ENCODE data around the gene KREMEN2. TPM values are rescaled to one million over a fixed set of nuclear protein-coding genes. Genes with fewer than 3 reads are reported as not detected.

KREMEN2 gene
- total RNA-seq, 1 experiment from 2014 or later, result 7.5 TPM

- peak; percentile 40 for DNase-seq (ENCODE audit: low spot score)
- POLR2A ChIA-PET, result interaction anchor here (1.4 to 1.6 kb wide), 2 partner anchors 8 to 10 kb away, joined by 4 read pairs; partner anchors contain the start of gene KREMEN2
- Mint-ChIP-seq H3K27me3 (ENCODE audit: low read depth) (no peaks in the 10 kb centered on the region; the same call in 1 of the 2 replicates), H3K4me1 (peaks cover 26% of the 10 kb centered on the region), H3K27ac (0 out of 2 replicates have a peak overlapping the region, but pooled peaks have one; percentile 41), H3K9me3 (no peaks in the 10 kb centered on the region), H3K36me3 (no peaks in the 10 kb centered on the region), H3K4me3 (no peak overlapping the region)
- ATAC-seq, result peak; percentile 64
- CTCF ChIA-PET, result interaction anchor here (0.7 to 2.2 kb wide), 6 partner anchors 9 to 216 kb away, joined by 3 to 13 read pairs (median 6); partner anchors contain the start of gene PAQR4
- TF ChIP-seq ERG (CRISPR knock-in tag; IDR thresholded peaks at IDR 0.05), result no peak
- 0 out of 2 replicates have a peak, but pooled peaks have one; percentile 17 for TF ChIP-seq SP1 (CRISPR knock-in tag; conservative IDR thresholded peaks at IDR 0.05)
These were observed 8.1 kb upstream of the KREMEN2 start for GRCh38 chr16:2955779-2956578.

GRCh38 chr16:2956579-2956956, 7.5 kb upstream of the KREMEN2 start:
- H3K36me3 Mint-ChIP-seq, result no peaks in the 10 kb centered on the region
- no peak overlapping the region; the same call in 1 of the 2 replicates for H3K27ac Mint-ChIP-seq
- CTCF ChIA-PET, result interaction anchor here (0.7 to 2.2 kb wide), 6 partner anchors 8 to 216 kb away, joined by 3 to 13 read pairs (median 6); partner anchors contain the start of gene PAQR4
- ATAC-seq (no peak), DNase-seq (ENCODE audit: low spot score) (no peak)
- POLR2A ChIA-PET, result interaction anchor here (1.4 to 1.6 kb wide), 2 partner anchors 8 to 11 kb away, joined by 4 read pairs; partner anchors contain the start of gene KREMEN2
- TF ChIP-seq ZNF263 (CRISPR knock-in tag; IDR thresholded peaks at IDR 0.05; ENCODE audit: low read depth), result no peak
- TF ChIP-seq PRDM15 (CRISPR knock-in tag; IDR thresholded peaks at IDR 0.05), result no peak
- no peak for TF ChIP-seq ZNF219 (CRISPR knock-in tag; IDR thresholded peaks at IDR 0.05; ENCODE audit: borderline replicate concordance)
- TF ChIP-seq PREB (CRISPR knock-in tag; IDR thresholded peaks at IDR 0.05; ENCODE audit: borderline replicate concordance), result no peak
- TF ChIP-seq ZNF416 (CRISPR knock-in tag; IDR thresholded peaks at IDR 0.05), result no peak
- no peak for TF ChIP-seq GTF2I (CRISPR knock-in tag; conservative IDR thresholded peaks at IDR 0.05)
- no peak for TF ChIP-seq ZNF512 (CRISPR knock-in tag; IDR thresholded peaks at IDR 0.05; ENCODE audit: borderline replicate concordance)
- peaks cover 26% of the 10 kb centered on the region for H3K4me1 Mint-ChIP-seq
- no peaks in the 10 kb centered on the region for H3K9me3 Mint-ChIP-seq
- no peak overlapping the region for H3K4me3 Mint-ChIP-seq
- H3K27me3 Mint-ChIP-seq (ENCODE audit: low read depth), result no peaks in the 10 kb centered on the region; the same call in 1 of the 2 replicates

- CTCF ChIA-PET, result interaction anchor here (0.7 to 2.3 kb wide), 5 partner anchors 11 to 73 kb away, joined by 6 to 11 read pairs (median 8); partner anchors contain the start of gene PAQR4
These were observed 4.9 kb upstream of the KREMEN2 start for GRCh38 chr16:2959206-2959605.

More at GRCh38 chr16:2959206-2959605, 4.9 kb upstream of the KREMEN2 start:
- Mint-ChIP-seq H3K9me3 (no peaks in the 10 kb centered on the region), H3K4me1 (peaks cover 24% of the 10 kb centered on the region), H3K36me3 (no peaks in the 10 kb centered on the region), H3K27ac (no peak overlapping the region), H3K27me3 (ENCODE audit: low read depth) (peaks cover 6% of the 10 kb centered on the region), H3K4me3 (no peak overlapping the region)
- DNase-seq (ENCODE audit: low spot score), result no peak
- no peak for TF ChIP-seq E2F4 (CRISPR knock-in tag; IDR thresholded peaks at IDR 0.05; ENCODE audit: borderline replicate concordance, low read depth)
- no peak for TF ChIP-seq RORB (CRISPR knock-in tag; IDR thresholded peaks at IDR 0.05)
- TF ChIP-seq NR3C1 (CRISPR knock-in tag; conservative IDR thresholded peaks at IDR 0.05; ENCODE audit: low read depth), result no peak
- TF ChIP-seq ZNF416 (CRISPR knock-in tag; IDR thresholded peaks at IDR 0.05), result no peak
- no peak for TF ChIP-seq GTF2I (CRISPR knock-in tag; conservative IDR thresholded peaks at IDR 0.05)
- TF ChIP-seq TP53 (CRISPR knock-in tag; IDR thresholded peaks at IDR 0.05), result no peak
- POLR2A ChIA-PET, result no interaction called here
- ATAC-seq, result no peak
